NCI-H146 (cell line): ENCODE measurements around the gene ZGPAT.

ENCODE experiments used
- DNase-seq: peaks from one replicate; lab custom pipeline; 2025; lab: John Stamatoyannopoulos, UW

ZGPAT gene

GRCh38 chr20:63678667-63679465 lies 29.0 kb upstream of the ZGPAT start:
- DNase-seq = no peak

GRCh38 chr20:63679799-63680305 lies 28.0 kb upstream of the ZGPAT start:
- DNase-seq = no peak

GRCh38 chr20:63680427-63680826 lies 27.4 kb upstream of the ZGPAT start:
- no peak for DNase-seq

DNA sequence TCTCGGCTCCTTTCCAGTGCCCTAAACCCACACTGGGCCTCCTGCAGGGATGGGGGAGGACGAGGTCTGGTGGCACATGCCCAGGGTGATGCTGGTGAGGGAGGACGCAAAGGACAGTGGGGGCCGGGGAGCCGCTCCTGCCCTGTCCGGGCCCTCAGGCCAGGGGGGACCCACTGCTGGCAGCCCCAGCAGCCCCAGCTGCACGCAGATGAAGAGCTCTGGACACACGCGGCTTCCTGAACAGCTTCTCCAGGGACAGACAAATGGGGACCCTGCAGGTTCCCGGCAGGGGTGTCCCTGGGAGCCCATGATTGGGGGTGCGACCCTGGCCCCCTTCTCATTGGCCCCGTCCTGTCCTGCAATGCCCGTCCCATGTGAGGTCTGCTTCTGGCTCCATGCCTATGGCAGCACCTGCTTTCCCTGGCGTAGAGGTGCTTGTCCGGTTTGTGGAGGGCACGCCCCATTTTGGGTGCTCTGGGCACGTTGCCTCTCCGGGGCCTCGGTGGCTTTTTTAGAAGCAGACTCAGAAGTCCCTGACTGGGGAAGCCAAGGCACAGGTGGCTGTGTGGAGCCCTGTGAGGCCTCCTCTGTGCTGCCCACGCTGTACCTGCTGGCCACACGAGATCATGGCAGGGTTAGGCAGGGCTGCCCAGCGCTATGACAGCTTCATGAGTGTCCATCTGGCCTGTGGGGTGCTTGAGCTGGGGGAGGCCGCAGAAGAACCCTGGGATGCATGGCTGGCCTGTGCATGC lies 26.8 kb upstream of the ZGPAT start:
- no peak for DNase-seq

DNA sequence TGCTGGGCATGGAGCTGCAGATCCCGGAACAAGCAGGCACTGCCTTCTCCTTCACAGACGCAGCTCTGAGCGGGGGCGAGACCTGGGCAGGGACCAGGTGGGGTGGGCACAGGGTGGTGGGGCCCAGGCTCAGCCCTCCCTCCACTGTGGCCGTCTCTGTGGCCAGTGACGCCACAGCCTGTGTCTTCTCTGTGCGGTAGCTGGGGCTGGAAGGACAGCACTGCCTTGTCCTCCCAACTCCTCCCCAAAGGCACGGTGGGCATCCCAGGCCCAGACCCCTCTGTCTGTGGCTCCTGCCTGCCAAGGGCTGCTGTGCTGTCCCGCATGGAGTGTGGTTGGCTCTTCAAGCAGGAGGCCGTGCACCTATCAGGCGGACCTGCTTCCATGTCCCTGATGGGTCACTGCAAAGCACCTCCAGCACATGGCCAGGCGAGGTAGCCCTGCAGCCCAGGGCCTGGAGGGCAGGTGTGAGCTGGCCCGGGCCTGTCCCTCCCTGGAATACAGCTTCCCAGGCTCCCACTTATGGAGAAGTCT lies 26.2 kb upstream of the ZGPAT start:
- DNase-seq = no peak

DNA sequence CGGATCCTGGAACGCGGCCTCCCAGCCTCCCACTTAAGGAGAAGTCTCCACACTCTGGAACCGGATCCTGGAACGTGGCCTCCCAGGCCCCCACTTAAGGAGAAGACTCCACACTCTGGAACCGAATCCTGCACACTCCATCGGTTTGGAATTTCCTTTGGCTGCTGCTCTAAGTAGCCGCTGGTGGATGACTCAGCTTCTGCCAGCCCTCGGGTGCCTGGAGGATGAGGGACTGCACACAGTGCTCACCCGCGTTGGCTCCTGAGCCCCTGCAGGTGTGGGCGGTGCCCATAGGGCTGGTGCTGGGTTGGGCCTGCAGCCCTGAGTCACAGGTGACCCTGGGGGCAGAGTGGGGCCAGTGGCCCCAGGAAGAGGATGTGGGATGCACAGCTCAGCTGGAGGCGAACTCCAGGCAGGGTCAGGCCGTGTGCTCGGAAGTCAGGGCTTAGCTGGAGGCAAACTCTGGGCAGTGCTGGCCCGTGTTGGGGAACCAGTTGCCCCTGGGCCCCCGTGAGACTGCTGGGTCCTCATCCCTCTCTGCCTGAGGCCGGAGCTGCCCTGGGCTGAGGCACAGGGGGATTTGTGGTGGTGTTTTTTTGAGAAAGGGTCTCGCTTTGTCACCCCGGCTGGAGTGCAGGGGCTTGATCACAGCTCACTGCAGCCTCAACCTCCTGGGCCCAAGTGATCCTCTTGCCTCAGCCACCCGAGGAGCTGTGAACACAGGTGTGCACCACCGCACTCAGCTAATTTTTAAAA lies 25.3 kb upstream of the ZGPAT start:
- DNase-seq = no peak

DNA sequence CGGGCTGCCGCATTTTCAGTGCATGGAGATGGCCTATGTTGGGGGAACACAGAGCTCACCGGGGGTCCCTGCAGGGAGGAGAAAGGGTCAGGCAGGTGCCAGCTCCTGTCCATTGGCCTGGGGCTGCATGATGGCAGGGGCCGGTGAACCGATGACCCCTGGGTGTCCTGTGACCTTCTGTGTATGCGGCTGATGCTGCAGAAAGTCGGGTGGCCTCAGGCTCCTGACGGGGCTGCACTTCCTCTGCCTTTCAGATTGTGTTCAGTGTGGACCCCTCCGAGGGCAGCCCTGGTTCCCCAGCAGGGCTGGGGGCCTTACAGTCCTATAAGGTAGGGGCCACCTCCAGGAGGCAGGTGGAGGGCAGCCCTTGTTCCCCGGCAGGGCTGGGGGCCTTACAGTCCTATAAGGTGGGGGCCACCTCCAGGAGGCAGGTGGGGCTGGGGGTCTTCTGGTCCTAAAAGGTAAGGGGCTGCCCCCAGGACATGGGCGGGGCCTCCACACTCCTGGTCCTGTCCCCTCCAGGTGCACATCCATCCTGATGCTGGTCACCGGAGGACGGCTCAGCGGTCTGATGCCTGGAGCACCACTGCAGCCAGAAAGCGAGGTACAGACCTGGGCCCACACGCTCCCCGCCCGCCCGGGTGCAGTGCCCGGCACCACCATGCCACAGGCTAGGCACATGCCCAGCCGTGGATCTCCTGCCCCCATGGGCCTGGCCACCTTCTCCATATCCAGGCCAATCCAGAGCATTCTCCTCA lies 22.4 kb upstream of the ZGPAT start:
- no peak for DNase-seq

DNA sequence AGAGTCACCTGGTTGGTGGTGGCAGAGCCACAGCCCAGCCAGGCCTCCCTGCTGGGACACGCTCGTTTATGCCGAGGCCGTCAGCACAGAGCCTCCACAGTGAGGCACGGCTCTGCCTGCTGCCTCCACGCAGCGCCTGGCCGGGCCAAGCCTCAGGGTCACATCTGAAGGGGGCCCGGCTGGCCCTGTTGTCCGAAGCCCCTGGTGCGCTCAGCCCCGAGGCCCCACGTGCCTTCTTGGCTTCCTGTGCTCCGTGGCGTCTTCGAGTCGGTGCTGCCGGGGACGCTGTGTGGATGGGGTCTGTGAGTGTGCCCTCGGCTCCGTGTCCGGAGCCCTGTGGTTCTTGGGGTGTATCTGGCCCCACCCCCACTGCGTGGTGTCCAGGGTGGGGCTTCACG lies 21.7 kb upstream of the ZGPAT start:
- DNase-seq = no peak

- DNase-seq = no peak
Measured at GRCh38 chr20:63686492-63687321, 21.1 kb upstream of the ZGPAT start.

DNA sequence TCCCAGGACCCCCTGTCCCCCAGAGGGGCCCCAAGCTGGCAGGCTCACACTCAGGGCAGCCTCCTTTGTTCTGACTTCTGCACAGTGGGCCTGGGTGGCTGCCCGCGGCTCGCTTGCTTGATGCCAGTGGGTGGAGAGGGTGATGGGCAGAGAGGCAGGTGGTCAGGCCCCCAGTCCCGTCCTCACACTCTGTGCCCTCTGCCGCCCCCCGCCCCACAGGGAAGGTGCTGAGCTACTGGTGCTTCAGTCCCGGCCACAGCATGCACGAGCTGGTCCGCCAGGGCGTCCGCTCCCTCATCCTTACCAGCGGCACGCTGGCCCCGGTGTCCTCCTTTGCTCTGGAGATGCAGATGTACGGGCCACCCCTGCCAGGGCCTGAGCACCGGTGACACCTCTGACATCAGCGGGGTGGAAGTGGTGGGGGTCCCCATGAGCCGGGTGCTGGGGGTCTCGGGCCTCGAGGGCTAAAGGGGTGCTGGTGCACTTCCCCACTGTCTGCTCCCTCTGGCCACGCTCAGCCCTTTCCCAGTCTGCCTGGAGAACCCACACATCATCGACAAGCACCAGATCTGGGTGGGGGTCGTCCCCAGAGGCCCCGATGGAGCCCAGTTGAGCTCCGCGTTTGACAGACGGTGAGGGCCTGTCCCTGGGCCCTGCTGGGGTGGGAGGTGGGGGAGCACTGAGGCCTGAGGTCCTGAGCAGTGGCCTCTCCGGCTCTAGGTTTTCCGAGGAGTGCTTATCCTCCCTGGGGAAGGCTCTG lies 20.2 kb upstream of the ZGPAT start:
- DNase-seq = no peak

GRCh38 chr20:63688228-63689045 lies 19.4 kb upstream of the ZGPAT start:
- no peak for DNase-seq

GRCh38 chr20:63689046-63690002 lies 18.5 kb upstream of the ZGPAT start:
- DNase-seq = no peak

DNA sequence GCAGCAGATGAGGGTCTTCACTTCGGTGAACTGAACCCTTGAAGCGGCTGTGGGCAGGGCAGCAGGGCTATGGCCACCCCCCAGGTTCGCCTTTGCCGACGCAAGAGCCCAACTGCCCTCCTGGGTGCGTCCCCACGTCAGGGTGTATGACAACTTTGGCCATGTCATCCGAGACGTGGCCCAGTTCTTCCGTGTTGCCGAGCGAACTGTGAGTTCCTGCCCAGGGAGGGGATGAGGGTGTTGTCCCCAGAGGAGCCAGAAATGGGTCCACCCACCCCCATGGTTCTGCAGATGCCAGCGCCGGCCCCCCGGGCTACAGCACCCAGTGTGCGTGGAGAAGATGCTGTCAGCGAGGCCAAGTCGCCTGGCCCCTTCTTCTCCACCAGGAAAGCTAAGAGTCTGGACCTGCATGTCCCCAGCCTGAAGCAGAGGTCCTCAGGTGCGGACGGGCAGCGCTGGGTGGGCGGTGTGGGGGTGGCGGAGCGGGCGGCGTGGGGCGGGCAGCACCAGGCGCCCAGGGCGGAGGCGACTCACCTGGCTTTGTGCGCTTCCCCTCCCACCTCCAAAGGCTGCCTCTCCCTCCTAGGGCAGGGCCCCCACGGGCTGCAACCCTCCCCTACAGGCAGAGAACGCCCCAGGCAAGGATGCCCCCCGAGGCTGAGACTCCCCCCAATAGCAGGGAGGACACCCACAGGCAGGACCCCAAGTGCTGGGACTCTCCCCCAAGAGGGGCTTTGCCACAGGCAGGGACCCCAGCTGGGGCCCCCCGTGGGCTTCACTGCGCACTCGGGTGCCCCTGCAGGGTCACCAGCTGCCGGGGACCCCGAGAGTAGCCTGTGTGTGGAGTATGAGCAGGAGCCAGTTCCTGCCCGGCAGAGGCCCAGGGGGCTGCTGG lies 17.6 kb upstream of the ZGPAT start:
- no peak for DNase-seq

DNA sequence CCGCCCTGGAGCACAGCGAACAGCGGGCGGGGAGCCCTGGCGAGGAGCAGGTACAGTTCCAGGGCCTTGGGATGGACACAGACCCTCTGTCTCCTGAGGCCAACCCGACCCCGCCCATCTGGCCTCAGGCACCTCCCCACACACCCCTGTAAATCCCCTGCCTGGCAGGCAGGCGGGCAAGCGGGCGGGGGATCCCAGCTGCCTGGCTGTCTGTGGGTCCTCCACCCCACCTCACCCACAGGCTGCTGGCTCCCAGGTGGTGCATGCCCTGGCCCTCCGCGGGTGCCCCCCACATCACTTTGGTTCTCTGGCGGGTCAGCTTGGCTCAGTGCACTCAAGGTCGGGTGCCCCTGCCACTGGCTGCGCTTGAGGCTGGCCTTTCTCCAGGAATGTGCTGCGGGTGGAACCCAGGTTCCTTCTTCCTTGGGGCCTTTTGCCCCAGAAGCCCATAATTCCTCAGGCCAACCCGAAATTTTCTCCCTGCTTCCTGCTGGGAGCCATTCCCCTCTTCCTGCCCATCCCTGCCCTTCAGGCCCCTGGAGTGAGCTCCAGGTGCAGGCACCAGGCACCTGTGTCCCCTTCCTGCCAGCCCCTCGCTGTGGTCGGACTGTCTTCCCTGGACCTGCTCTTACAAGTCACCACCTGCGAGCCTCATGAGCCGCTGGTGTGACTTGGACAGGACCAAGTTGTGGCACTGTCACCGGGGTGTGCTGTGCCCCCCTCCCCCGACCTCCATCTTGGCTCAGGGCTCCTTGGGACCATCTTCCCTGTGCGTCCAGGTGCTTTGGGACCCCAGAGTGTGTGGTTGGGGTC lies 16.7 kb upstream of the ZGPAT start:
- no peak for DNase-seq

DNA sequence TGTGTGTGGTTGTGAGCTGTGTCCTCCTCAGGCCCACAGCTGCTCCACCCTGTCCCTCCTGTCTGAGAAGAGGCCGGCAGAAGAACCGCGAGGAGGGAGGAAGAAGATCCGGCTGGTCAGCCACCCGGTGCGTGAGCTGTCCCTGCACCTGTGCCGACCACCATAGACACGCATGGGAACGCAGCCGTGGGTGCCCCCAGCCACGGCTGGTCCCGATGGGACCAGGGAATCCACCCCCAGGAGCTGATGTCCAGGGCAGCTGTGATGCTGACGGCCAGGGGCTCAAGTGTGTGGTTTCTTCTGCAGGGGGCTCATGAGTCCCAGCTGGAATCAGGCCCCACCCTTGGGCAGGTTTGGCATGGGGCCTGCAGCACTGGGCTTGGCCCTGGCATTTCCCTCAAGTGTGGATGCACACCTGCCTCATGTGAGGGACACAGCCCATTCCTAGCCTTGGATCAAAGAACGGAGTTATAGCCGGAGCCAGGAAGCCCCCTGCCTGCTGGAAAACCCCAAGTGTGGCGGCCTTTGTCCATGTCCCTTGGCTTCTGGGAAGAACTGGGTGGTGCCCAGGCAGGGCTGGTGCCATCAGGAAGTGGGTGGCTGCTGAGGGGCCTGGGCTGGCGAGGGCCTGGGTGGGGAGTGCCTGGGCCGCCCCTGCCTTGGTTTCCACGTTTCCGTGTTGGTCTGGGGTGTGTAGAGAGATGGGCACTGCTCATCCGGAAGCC lies 16.0 kb upstream of the ZGPAT start:
- no peak for DNase-seq
